GM18867 (cell line): ENCODE data around the gene ZBTB7A.

Experiments
- ATAC-seq: cut with Tn5 transposase; IDR thresholded peaks from one replicate; pipeline ENCODE4 v1.9.1; 2021; ENCODE audit warnings: mild to moderate bottlenecking, moderate library complexity; ENCODE audit not compliant: unreplicated experiment

ZBTB7A gene

DNA sequence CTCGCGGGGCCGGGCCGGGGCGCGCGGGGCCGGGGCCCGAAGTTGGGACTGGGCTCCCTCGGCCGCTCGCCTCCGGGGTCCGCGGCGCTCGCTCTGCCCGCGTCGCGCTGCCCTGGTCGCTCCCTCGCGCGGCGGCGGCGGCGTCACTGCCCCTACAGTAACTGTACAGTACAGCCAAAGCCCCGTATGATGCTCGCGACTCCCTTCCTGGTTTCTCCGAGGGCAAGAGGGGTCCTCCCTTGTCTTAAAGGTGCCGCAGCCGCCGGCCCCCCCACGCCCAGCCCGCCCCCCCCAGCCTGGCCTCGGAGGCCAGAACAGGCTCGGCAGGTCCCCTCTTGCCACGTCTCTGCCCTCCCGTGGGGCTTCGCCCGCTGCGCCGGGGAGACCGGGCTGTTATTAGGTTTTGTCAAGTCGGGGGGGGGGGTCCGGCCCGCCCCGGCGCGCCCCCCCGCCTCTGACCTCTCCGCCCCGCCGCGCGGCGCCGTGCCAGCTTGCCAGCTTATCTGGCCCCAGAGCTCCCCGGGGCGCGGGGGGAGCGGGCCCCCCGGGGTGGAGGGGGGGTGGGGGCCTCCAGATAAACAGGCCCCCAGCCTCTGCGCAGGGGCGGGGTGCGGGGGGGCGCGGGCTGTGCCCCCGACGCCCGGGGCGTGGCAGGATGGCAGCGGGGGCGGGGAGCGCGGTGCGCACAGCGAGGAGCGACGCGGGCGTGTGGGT is at the start of gene ZBTB7A:
TSS of gene ZBTB7A (minus strand) at position 218 of the 714 bp plus-strand sequence. CDS start 11,667 bp downstream, outside the sequence.
- ATAC-seq: no peak

GRCh38 chr19:4115818-4116385 is 49.2 kb upstream of the ZBTB7A start:
- ATAC-seq: peak; percentile 9

DNA sequence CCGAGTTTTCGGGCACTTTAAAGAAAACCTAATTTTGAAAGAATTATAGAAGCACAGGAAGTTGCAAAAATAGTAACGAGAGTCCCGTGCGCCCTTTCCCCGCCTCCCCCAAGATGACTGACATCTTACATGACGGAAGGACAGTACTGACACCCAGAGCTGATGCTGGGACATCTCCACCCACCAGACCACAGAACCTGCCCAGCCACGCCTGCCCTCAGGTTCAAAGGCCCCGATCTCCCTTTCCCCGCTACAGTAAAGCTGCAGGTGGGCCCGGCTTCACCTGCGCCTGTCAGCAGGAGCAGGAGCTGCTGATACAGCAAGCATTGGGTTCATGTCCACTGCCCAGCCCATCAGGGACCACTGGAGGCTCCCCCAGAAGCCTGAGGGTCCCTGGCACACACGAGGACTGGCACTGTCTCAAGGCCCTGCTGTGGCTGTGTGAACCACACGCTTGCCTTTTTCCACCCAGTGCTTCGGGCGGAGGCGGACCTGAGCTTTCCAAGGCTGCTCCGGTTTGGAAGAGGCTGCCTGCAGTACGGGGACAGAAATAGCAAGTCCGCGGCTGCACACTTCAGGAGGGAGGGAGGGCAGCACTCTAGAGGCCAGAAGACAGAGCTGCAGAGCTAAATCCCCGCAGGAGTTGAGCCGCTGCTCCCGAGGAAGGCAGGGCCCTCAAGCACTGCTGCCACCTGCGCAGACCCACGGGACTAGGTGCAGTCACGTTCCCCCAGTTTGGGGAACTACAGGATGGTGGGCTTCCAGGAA is 48.5 kb upstream of the ZBTB7A start:
- ATAC-seq: peak; percentile 79

- ATAC-seq: no peak
Measured at GRCh38 chr19:4114181-4114580, 47.5 kb upstream of the ZBTB7A start.

- no peak for ATAC-seq
Measured at GRCh38 chr19:4113398-4114088, 46.8 kb upstream of the ZBTB7A start.

- ATAC-seq: no peak
Measured at GRCh38 chr19:4112367-4112766, 45.7 kb upstream of the ZBTB7A start.

DNA sequence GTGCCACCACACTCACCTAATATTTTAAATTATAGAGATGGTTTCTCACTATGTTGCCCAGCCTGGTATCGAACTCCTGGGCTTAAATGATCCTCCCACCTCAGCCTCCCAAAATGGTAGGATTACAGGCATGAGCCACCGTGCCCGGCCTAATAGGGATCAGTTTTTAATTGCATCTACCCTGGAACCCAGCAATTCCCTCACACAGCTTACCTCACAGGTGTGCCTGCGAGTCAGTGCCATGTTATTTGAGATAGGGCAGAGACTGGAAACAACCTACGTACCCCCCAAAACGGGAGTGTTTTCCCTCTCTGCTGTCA is 42.9 kb upstream of the ZBTB7A start:
- ATAC-seq: no peak

DNA sequence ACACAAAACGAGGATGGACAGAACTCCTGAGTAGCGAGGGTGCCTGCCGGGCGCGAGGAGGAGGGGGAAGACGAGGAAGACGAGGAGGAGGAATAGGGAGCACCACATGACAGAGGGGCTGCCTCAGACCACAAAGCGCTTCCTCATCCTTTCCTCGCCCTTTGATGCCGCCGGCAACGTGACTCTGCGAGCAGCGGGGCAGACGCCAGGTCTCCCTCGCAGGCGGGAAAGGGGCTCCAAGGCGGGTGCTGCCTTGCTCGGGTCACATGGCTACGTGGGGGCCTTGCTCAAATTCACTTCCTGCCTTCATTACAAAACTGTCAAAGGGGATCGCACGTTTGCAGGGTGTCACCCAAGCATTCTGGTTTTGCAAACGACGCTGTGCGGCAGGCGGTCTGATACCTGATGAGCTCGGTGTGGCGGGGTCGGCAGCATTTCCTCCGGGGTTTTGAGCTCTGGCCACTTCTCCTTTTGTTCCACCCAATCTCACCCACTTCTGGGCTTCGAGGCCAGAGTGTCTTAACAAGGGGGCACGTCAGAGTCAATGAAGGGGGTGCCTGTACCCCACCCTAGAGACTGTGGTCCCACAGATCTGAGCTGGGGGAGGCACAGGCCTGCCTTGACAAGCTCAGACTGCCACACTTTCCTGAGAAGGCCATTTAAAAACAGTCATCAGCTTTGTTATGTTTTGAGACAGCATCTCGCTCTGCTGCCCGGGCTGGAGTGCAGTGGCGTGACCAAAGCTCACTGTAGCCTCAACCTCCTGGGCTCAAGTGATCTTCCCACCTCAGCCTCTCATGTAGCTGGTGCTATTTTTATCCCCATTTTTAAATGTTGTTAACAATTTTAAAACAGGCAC is 42.3 kb upstream of the ZBTB7A start:
- peak; percentile 72 for ATAC-seq

DNA sequence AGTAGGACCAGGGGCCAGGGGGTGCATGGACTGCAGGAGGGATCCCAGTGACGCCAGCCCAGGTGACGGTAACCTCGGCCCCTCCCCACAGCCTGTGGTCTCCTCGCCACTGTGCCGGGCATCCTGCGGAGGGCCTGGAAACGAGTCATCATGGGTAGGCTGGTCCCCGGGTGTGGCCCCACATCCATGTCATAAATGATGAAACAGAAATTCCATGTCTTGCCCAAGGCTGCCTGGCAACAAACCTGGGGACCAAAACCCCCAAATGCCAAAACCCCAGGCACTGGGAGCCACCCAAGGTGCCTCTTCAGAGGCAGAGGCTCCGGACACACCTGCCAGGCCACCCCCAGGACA is 36.4 kb upstream of the ZBTB7A start:
- ATAC-seq: no peak

GRCh38 chr19:4102339-4103079 is 35.8 kb upstream of the ZBTB7A start:
- ATAC-seq: no peak

DNA sequence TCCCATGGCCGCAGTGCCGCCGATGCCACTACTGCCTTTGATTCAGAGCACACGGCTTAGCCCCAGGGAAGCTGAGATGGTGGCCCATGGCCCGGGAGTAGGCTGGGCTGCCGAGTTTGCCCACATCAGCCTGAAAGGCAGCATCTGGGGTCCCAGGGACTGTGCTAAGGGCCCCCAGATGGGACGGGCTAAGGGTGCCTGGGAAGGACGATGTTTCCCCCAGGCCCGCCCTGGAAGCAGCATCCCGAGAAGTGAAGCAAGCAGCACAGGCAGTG is 34.7 kb upstream of the ZBTB7A start:
- ATAC-seq: no peak

DNA sequence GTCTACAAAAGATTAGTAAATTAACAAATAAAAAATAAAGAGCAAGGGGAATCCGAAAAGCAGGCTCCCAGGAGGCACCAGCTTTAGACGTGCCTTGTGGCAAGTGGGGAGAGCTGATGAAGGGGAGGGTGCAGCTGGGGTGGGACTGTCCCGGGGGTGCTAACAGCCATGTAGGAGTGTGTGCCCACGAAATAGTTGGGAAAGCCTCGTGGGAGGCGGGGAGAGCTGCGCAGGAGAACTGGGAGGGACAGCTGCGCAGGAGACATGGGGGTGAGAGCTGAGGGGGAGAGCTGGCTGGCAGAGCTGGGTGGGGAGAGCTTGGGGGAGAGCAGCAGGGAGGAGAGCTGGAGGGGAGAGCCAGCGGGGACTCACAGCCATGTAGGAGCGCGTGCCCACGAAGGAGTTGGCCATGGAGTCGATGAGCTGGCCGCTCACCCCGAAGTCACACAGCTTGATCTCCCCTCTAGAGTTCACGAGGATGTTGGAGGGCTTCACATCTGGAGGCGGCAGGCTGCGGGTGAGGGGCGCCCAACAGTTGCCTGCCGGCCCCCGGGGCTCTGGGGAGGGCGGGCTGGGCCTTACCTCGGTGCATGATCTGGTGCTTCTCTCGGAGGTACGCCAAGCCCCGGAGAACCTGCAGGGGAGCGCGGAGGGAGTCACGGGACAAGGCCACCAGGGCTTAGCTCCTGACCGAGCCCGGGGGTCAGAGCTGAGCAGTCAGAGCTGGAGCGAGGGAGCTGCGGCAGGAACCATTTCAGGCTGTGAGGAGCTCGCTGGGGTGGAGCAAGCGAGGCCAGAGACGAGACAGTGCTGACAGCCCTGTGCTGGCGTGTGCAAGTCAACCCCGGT is 34.2 kb upstream of the ZBTB7A start:
- ATAC-seq: no peak

DNA sequence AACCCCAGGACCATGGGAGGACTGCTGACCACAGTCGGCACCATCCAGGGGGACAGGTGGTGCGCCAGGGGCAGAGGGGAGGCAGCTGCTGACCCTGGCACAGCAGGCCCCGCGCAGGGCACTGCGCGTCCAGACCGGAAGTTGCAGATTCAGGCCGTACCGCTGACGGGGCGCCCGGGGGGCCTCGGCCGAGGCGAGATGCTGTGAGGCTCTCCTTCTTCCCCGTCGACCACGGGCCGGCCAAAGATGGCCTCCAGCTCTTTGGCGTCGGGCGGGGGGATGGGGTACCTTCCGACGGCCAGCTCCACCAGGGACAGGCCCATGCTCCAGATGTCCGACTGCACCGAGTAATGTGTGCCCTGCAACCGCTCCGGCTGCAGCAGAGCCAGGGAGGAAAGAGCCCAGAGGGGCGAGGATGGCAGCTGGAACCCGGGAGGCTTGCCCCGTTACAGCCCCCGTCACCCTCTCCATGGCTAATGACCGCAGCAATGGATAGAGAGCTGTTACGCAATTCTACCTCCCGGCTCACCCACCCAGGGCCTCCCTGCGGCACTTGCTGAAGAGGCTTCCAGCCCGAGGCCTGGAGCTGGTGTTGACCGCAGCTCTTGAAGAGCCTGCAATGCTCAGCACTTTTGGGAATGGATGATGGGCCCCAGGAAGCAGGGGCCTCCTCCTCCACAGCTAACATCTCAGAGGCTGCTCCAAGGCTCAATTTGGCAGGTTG is 32.5 kb upstream of the ZBTB7A start:
- no peak for ATAC-seq

GRCh38 chr19:4098493-4098892 is 31.8 kb upstream of the ZBTB7A start:
- ATAC-seq: no peak

DNA sequence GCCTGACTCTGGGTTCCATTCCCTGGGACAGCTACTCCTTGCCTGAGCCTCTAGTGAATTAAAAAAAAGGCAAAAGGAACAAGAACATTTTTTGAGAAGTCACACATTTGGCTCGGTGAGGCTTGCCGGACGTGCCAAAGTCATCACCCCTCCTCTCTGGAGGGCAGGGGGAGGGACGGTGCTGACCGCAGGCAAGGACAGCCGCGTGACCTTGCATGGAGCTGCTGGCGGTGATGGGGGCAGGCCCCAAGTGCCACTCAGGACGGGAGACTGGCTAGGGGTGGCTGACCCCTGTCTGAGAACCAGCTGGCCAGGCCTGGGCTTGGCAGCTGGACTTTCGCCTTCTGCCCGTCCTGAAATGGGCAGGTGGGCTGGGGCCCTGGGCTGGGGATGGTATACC is 30.8 kb upstream of the ZBTB7A start:
- no peak for ATAC-seq

- no peak for ATAC-seq
Measured at GRCh38 chr19:4096049-4096892, 29.6 kb upstream of the ZBTB7A start.

DNA sequence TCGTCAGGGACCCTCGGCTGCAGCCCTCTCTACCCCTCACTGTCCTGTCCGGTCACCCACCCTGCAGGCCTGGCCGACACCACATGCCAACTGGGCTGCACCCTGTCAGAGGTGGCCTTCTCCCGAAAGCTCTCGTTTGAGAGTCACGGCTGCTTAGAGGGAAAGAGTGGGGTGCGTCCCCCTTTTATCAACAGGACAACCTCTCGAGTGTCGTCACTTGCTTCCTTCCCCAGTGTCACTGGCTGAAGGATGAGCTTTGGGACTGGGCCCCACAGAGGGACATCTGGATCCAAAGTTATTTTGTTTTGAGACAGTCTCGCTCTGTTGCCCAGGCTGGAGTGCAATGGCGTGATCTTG is 28.8 kb upstream of the ZBTB7A start:
- no peak for ATAC-seq
